Spleen (tissue), 7 donors: Measurements from ENCODE around the gene CHST12.

ENCODE experiments used
- CTCF ChIP-seq, 11 experiments: fragments of 200-600 bp in 7 of 11; fragments of 450-650 bp in 4 of 11; sonication (generic) in 4 of 11; IDR thresholded peaks in 8 of 11; conservative IDR thresholded peaks in 3 of 11; 1 replicate in 7 of 11; 2 replicates in 4 of 11; pipeline versions ENCODE4 v1.4.0 to v1.8.0; 2016 to 2021; ENCODE audit warnings: antibody characterized with exemption in 11 of 11, inconsistent platforms in 4 of 11, mild to moderate bottlenecking in 1 of 11
- POLR2A ChIP-seq, 3 donors: fragments of 450-650 bp; IDR thresholded peaks; one replicate each; pipeline ENCODE4 v1.5.1; 2017; ENCODE audit warnings: antibody characterized with exemption in 3 of 3, mild to moderate bottlenecking in 1 of 3
- POLR2AphosphoS5 ChIP-seq, 3 donors: sonication (generic); formaldehyde crosslinking; IDR thresholded peaks; one replicate each; pipeline ENCODE4 v1.5.1; 2017; ENCODE audit warnings: antibody characterized with exemption in 3 of 3
- donor health status: DM: no; HTN: no; CAD: no; lungs with moderate emphysema.
- donor health status: DM: no; HTN: no; CAD: no.
- donor health status: DM: no; HTN: no; CAD: no.

DNA sequence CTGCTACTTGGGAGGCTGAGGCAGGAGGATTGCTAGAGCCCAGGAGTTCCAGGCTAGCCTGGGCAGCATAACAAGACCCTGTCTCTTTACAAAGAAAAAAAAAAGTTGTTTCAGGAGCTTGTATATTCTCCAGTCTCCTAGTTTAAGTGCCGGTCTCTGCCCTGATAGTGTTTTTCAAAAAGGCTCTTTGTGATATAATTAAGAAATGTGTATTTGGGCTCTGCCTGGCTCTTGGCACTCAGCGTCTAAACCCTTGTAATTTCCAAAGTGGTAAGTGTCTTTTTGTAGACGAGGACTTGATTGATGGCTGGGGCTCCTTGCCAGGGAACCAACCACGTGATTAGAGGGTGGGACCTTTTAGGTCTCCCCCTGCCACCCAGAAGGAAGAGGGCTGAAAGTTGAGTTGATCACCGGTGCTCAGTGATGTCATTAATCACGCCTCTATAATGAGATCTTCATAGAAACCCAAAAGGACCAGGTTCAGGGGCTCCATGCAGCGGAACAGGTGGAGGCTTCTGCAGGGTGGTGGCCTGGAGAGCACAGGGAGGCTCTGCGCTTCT, 44.4 kb upstream of the CHST12 start:
- TF ChIP-seq CTCF (IDR thresholded peaks at IDR 0.05 in 8 of 11, conservative IDR thresholded peaks at IDR 0.05 in 3 of 11) = no peak
- TF ChIP-seq POLR2A (IDR thresholded peaks at IDR 0.05) = no peak
- no peak for TF ChIP-seq POLR2AphosphoS5 (IDR thresholded peaks at IDR 0.05)
